Colon (tissue), 2 donors: ENCODE measurements around the gene SPN.
"Not testable (repeated sequence)": the region's sequence is repeated elsewhere in the genome, so short reads cannot be mapped to it uniquely, and the experiment has no call there.

Experiments used
- FAIRE-seq: peaks from 2 replicates; lab custom pipeline; 2012; peaks lifted over from hg19 to GRCh38; lab: Jason Lieb, UNC
- donor health status: control.
- donor health status: control.

The SPN gene

GRCh38 chr16:29663016-29663806 lies at the start of gene SPN:
Gene SPN, plus strand, starts transcription at chr16:29663247. Its CDS starts 482 bp downstream, at chr16:29663729.
- FAIRE-seq, result no peak

GRCh38 chr16:29613307-29614057 lies 49.6 kb upstream of the SPN start:
- not testable (repeated sequence) for FAIRE-seq

GRCh38 chr16:29614691-29615314 lies 48.2 kb upstream of the SPN start:
- not testable (repeated sequence) for FAIRE-seq

GRCh38 chr16:29616127-29616526 lies 46.9 kb upstream of the SPN start:
- FAIRE-seq, result not testable (repeated sequence)

GRCh38 chr16:29620591-29620990 lies 42.5 kb upstream of the SPN start:
- not testable (repeated sequence) for FAIRE-seq

- FAIRE-seq, result not testable (repeated sequence)
Observed at GRCh38 chr16:29622738-29623137, 40.3 kb upstream of the SPN start.

- not testable (repeated sequence) for FAIRE-seq
Observed at GRCh38 chr16:29623253-29623652, 39.8 kb upstream of the SPN start.

GRCh38 chr16:29625114-29625513 lies 37.9 kb upstream of the SPN start:
- FAIRE-seq, result not testable (repeated sequence)

- FAIRE-seq, result not testable (repeated sequence)
Observed at GRCh38 chr16:29626778-29627331, 36.2 kb upstream of the SPN start.

GRCh38 chr16:29627661-29628075 lies 35.4 kb upstream of the SPN start:
- FAIRE-seq, result not testable (repeated sequence)

GRCh38 chr16:29628707-29629106 lies 34.3 kb upstream of the SPN start:
- FAIRE-seq, result not testable (repeated sequence)

GRCh38 chr16:29629318-29629717 lies 33.7 kb upstream of the SPN start:
- FAIRE-seq, result not testable (repeated sequence)

- FAIRE-seq, result not testable (repeated sequence)
Observed at GRCh38 chr16:29631658-29632057, 31.4 kb upstream of the SPN start.

- FAIRE-seq, result not testable (repeated sequence)
Observed at GRCh38 chr16:29635902-29636301, 27.1 kb upstream of the SPN start.

- not testable (repeated sequence) for FAIRE-seq
Observed at GRCh38 chr16:29636368-29636767, 26.7 kb upstream of the SPN start.

GRCh38 chr16:29638751-29639150 lies 24.3 kb upstream of the SPN start:
- FAIRE-seq, result not testable (repeated sequence)

- no peak for FAIRE-seq
Observed at GRCh38 chr16:29641561-29641960, 21.5 kb upstream of the SPN start.

GRCh38 chr16:29643596-29643995 lies 19.5 kb upstream of the SPN start:
- no peak for FAIRE-seq

- no peak for FAIRE-seq
Observed at GRCh38 chr16:29644338-29644857, 18.6 kb upstream of the SPN start.

- FAIRE-seq, result no peak
Observed at GRCh38 chr16:29644973-29645693, 17.9 kb upstream of the SPN start.

GRCh38 chr16:29645694-29646187 lies 17.3 kb upstream of the SPN start:
- no peak for FAIRE-seq
